Glomerular endothelial cell (primary cell): ENCODE measurements around the gene SGPP1. TPM values are rescaled to one million over a fixed set of nuclear protein-coding genes. Genes with fewer than 3 reads are reported as not detected.
A peak's percentile ranks its signal among the peaks of the same experiment; 100 is the strongest.
"Not testable (repeated sequence)": the region's sequence is repeated elsewhere in the genome, so short reads cannot be mapped to it uniquely, and the experiment has no call there.

ENCODE experiments used
- DNase-seq: peaks from one replicate; pipeline ENCODE4 v3.0.0-alpha.2; 2011; ENCODE audit warnings: low read depth, low spot score; ENCODE audit errors: extremely low read depth
- total RNA-seq: library from RNA; depleted of rRNA; stranded (reverse); fragments of >200 nt; gene quantifications from 2 replicates; pipeline ENCODE4 v1.2.3, GENCODE V29; 2015

The SGPP1 gene
- total RNA-seq, 1 donor from 2014 or later: 13.2 TPM

DNA sequence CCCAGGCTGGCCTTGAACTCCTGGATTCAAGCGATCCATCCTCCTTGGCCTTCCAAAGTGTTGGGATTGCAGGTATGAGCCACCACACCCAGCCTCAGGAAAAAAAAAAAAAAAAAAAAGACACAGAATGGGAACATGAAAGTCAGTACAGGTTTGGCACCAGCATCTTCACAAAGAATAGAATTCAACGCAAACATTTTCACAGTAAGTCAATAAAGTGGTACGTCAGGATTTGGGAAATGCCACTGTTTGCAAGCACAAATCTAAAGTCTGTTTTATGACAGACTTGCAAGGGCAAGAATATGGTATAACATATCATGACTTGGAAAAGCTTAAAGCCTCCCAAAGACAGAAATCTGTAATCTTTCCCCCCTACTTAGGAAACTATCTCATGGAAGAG lies 51.2 kb downstream of the SGPP1 start:
- DNase-seq: no peak

DNA sequence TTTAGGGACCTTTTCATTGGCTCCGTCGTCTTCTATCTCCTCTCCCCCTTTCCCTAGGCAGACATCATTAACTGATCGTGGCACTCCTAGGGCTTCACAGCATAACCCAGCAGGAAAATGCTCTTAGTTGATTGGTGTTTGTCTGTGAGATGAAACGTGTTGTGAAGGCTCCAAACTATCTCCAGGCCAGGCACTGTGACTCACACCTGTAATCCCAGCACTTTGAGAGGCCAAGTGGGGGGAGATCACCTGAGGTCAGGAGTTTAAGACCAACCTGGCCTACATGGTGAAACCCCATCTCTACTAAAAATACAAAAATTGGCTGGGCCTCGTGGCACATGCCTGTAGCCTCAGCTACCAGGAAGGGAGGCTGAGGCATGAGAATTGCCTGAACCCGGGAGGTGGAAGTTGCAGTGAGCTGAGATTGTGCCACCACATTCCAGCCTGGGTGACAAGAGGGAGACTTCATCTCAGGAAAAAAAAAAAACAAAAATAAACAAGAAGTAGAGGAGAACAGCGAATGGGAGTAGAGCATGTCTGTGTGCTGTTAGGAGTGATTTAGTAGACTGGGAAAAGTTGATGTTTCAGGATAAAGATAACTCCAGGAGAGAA lies 53.9 kb downstream of the SGPP1 start:
- no peak for DNase-seq

DNA sequence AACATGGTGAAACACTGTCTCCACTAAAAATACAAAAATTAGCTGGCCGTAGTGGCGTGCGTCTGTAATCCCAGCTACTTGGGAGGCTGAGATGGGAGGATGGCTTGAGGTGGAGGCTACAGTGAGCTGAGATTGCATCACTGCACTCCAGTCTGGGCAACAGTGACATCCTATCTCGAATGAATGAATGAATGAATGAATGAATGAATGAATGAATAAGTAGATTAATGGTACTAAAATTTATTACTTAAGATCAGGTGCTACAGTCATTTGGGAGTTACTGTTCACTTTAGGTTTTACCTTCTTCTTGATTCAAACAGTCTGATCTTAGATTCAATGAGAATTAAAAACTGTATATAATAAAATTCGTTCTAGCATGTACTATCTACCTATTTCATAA lies 54.6 kb downstream of the SGPP1 start:
- DNase-seq: no peak

- DNase-seq: no peak
Observed at GRCh38 chr14:63672417-63673180, 55.3 kb downstream of the SGPP1 start.

DNA sequence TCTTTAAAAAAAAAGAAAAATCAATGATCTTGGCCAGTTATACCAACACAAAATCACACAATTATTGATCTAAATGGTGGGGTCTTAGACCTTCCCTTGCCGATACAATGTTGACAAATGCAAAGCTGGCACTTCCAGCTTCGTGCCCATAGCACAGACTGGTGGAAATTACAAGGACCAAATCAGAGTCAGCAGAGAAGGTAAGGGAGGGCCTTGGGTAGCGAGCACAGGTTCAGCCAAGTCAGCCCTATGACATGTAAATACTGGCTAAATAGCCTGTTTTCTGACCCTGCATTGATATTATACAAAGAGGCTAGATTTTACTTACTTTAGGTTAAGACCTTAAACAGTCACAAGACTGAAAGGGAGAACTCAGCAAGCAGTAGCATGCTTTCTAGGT lies 55.9 kb downstream of the SGPP1 start:
- DNase-seq: no peak

GRCh38 chr14:63670692-63671091 lies 57.2 kb downstream of the SGPP1 start:
- no peak for DNase-seq

DNA sequence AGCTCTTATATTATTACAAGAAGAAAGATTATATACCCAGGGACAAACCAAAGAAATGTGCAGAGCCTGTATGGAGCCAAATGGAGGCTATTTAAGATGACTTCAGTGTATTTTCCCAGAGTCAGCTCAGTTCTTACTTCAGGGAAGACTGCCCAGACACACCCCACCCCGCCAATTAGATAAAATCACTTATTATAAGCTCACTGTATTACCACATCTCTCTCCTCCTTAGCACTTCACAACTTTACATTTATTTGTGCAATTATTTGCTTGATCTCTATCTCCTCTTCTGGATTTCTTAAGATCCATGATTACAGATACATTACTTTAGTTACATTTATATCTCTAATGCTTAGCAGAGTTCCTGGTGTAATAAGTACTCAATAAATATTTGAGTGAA lies 61.5 kb downstream of the SGPP1 start:
- no peak for DNase-seq

DNA sequence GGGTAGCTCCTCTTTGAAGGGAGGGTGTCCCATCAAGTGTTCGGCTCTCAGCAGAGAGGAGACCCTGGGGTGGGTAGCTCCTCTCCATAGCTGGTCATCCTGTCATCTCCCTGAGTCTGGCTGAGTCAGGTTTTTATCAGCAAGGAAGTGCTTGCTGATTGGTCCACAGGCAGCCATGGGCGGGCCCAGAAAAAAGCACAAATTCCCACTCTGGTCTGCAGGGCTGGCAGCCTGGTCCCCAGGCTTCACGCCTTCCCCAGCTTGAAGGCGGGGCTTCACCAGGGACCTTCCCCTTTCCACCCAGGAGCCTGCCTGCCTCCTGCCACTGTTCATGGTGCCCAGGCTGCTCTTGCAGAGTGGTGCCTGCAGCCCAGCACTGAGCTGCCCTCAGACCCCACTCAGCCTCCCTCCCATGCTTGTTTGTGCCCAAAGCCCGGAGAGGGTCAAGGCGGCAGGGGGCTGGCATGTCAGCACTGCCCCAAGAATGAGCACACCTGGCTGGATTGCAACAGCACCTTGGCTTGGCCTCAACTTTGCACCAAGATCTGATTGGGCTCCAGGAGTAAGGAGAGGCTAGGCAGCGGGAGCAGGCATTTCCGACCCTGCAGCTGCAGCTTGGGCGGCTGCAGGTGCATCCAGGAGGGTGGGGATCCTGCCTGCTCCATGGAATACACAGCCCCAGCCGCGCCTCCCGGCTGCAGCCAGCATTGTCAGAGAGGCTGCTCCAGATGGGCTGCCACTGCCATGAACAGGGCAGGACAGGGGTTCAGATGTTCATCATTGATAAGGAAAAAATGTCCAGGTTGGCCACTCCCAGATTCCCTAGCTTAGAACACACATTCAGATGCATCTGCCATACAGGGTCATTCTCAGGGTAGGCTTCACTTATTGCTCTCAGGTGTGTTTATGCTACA lies 64.2 kb downstream of the SGPP1 start:
- no peak for DNase-seq

DNA sequence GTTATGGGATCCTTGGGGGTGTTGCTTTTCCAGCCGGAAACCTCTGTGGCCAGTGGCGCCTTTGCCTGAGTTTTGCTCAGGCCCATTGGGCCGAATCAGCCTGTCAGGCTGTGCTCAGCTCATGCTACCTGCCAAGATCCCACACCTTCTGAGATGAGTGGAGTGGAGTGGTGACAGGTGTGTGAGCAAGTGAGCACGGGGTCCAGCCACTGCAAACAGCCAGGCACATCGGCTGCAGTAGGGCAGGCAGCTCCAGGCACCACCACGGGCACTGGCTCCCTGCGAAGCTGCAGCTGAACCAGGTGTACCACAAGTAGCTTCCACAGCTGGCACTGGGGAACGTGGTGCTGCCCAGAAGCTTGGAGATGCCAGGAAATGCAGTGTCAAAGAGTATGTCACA lies 65.1 kb downstream of the SGPP1 start:
- no peak for DNase-seq

DNA sequence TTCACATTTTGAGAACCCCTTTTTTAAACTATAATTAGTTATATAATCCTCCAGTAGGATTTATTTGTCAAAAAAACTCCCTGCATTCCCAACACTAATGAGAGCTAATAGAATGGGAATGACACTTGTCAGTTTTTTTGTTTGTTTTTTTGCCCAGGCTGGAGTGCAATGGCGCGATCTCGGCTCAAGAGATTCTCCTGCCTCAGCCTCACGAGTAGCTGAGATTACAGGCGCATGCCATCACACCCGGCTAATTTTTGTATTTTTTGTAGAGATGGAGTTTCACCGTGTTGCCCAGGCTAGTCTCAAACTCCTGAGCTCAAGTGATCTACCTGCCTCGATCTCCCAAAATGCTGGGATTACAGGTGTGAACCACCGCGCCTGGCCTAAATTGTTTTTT lies 66.0 kb downstream of the SGPP1 start:
- not testable (repeated sequence) for DNase-seq

GRCh38 chr14:63659726-63660125 lies 68.1 kb downstream of the SGPP1 start:
- DNase-seq: no peak

DNA sequence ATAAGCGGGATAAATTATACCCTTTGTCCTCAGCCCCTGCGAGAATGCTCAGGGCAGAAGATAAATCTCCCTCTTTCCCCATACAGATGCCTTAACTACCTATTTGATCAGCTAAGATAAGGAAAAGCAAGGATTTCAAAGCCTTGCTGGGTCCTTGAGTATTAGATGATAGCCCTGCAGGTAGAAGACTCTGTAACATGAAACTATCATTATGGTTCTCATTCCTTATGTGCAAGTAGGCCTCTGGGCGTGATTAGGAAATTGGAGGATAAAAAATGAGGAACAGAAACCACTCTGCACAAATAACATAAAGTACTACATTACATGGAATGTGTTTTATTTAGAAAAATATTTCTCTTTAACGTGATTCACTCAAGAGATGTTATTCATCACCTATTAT lies 71.7 kb downstream of the SGPP1 start:
- DNase-seq: no peak

DNA sequence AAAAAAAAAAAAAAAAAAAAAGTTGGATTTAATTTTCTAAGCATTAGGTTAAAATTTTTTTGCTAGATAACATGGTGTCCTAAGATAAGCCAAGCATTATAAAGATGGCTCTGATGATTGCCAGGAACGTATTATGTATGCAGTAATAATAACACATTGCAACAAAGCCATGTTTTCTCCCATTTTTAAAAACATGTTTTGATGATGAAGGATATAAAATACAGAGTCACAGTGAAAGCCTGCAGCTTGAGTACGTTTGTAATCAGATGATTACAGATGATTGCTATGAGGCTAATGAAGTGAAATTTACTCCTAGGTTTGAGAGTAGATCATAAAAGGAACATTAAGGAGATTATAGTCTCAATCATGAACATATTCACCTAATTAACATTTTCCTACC lies 72.9 kb downstream of the SGPP1 start:
- DNase-seq: no peak

GRCh38 chr14:63654346-63654745 lies 73.5 kb downstream of the SGPP1 start:
- no peak for DNase-seq

- no peak for DNase-seq
Observed at GRCh38 chr14:63652406-63652805, 75.5 kb downstream of the SGPP1 start.

DNA sequence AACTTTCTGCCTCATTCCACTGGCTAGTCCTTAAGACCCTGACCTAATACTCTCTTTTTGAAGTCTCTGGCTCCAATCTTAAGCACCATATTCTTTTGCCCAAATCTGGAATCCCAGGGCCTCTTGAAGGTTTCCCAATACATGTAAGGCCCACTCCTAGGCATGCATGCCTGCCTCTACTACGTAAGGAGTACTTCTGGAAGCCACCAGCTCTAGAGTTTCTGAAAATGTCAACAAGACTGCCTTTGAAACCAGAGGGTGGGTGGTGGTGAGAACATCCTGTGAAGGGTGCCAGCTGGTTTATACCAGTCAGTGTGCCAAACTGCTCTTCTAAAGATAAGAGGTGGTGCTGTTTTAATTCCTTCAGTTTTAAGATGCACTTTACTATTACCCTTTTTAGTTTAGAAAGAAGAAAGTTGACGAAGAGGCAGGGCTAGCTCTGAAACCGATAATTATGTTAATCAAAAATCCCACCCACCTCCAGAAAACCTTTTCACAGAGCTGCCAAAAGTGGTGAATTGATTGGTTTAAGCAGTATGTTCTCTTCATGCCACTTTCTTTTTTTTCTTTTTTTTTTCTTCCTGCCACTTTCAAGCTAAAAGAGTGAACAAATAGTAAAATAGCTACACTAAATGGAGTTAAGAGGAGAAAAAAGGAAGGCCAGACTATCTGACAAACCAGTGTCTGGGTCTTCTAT lies 77.5 kb downstream of the SGPP1 start:
- DNase-seq: no peak

DNA sequence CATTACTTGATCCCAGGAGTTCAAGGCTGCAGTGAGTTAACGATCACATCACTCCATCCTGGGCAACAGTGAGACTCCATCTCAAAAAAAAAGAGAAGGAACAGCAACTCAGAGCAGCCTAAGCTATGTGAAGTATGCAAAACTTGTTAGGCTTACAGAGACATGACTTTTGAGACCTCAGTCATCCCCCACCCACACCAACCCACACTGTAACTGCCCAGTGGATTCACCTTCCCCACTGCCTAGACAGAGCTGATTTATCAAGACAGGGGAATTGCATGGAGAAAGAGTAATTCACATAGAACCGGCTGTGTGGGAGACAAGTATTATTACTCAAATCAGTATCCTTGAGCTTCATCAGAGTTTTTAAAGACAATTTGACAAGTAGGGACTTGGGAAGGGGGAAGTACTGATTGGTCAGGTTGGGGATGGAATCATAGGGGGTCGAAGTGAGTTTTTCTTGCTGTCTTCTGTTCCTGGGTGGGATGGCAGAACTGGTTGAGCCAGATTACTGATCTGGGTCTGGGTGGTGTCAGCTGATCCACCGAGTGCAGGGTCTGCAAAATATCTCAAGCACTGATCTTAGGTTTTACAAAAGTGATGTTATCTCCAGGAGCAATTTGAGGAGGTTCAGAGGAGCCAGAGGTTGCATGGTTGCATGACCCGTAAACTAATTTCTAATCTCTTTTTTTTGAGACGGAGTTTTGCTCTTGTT lies 80.0 kb downstream of the SGPP1 start:
- DNase-seq: no peak

DNA sequence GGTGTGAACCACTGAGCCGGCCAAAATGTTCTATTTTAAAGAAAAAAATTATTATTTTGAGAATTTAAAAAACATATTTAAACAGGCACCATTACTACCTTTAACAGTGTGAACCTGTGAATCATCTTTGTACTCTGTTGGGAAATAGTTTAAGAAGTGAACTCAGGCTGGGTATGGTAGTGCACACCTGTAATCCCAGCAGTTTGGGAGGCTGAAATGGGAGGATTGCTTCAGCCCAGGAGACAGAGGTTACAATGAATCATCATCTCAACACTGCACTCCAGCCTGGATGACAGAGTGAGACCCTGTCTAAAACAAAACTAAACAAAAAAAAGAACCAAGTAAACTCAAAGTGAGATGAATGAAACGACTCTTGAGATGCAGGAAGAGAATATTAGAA lies 83.1 kb downstream of the SGPP1 start:
- DNase-seq: no peak

DNA sequence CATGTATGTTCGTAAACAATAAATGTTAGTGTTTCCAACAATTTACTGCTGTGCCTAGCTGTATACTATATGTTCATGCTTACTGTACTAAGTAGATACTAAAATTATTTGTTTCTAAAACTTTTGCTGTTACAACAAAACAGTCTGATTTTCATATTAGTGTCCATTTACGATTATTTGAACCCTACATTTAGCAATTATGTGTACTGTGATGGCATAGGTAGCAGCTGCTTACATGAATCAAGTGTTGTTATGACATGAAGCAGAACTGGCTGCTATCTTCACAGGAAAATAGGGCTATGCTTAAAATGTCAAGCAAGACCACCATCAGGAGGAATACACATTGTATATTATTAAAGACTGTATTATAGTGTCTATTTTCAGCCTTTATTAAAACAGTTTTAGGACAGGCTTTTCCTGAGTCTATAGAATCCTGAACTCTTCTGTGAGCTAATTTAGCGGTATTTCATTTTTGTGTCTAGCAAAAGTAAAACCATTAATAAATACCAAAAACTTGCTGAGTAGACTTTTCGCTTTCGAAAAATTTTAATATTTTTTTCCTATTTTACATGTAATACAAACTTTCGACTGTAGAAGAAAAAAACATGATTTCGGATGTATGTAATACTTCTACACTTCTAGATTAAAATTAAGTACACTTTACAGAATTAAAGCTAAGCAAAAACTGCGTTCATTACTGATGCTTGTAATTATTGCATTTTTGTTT lies 85.0 kb downstream of the SGPP1 start:
- DNase-seq: peak; percentile 27

GRCh38 chr14:63642229-63642611 lies 85.6 kb downstream of the SGPP1 start:
- DNase-seq: peak; percentile 95
